Measurements from ENCODE around the gene PRKN.

DNA sequence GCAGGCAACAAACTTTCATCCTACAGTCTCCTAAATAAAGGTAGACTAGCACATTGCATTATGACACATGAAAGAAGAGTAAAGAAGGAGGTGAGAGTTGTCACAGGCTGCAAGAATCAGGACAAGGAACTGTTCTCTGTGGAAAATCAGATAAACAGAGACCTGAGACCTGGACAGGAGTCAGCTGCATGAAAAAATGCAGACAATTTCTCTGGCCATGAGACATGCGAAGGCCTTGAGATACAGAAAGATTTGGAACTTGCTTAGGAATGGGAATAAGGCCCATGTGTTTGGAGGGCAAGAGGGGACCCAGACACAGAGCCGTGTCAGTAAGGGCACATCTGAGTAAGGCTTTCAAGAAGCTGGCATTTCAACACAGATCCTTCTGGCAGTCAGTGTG, 779.1 kb downstream of the PRKN start:
- TF ChIP-seq POLR2A (IDR thresholded peaks at IDR 0.05; ENCODE audit: low read length) (no peak), GATA1 (IDR thresholded peaks at IDR 0.05; ENCODE audit: low read depth, low read length) (no peak)
